Ovary (tissue), 9 donors: ENCODE measurements around the gene CRTC1. TPM values are rescaled to one million over a fixed set of nuclear protein-coding genes. Genes with fewer than 3 reads are reported as not detected.

Source experiments
- DNase-seq, 5 donors: peaks; one replicate each; pipeline ENCODE4 v3.0.0-alpha.2; 2019 to 2020
- H3K27ac ChIP-seq, 2 donors: fragments of 200-600 bp; one replicate each; pipeline versions ENCODE4 v1.5.1 to v1.8.0; 2019 to 2022
- H3K27me3 ChIP-seq: fragments of 200-600 bp; one replicate; pipeline ENCODE4 v1.8.0; 2022
- H3K36me3 ChIP-seq: fragments of 200-600 bp; sonication (generic); one replicate; pipeline ENCODE4 v1.5.1; 2019
- H3K4me1 ChIP-seq: one replicate; pipeline ENCODE4 v1.8.1; 2013; ENCODE audit warnings: mild to moderate bottlenecking, moderate library complexity; ENCODE audit not compliant: insufficient read depth
- H3K4me3 ChIP-seq: fragments of 200-600 bp; sonication (generic); one replicate; pipeline ENCODE4 v1.5.1; 2017
- H3K9me3 ChIP-seq, 2 donors: fragments of 200-600 bp in 1 of 2; sonication (generic) in 1 of 2; one replicate each; pipeline versions ENCODE4 v1.5.1 to v1.8.1; 2013 to 2019; ENCODE audit warnings: mild to moderate bottlenecking in 1 of 2, moderate library complexity in 1 of 2
- CTCF ChIP-seq, 3 donors: fragments of 450-650 bp in 2 of 3; fragments of 200-600 bp in 1 of 3; IDR thresholded peaks; one replicate each; pipeline versions ENCODE4 v1.5.1 to v1.8.0; 2016 to 2022; ENCODE audit warnings: antibody characterized with exemption in 3 of 3, mild to moderate bottlenecking in 1 of 3
- EP300 ChIP-seq: sonication (generic); formaldehyde crosslinking; IDR thresholded peaks from one replicate; pipeline ENCODE4 v1.6.1; 2017; ENCODE audit warnings: antibody characterized with exemption
- POLR2A ChIP-seq: fragments of 450-650 bp; IDR thresholded peaks from one replicate; pipeline ENCODE4 v1.6.1; 2017; ENCODE audit warnings: antibody characterized with exemption, mild to moderate bottlenecking, moderate library complexity
- WGBS, 3 donors: extraction: QIAGEN DNeasy Blood & Tissue Kit in 1 of 3; methylation state at CpG; one replicate each; pipeline versions ENCODE4 v1.1.5 to v1.1.7; 2013 to 2017; 5-methylcytosine and 5-hydroxymethylcytosine counted together
- intact Hi-C, 4 donors: fragments of 100-400 bp; cut with DNase I; formaldehyde crosslinking; loops; one replicate each; pipeline versions ENCODE4 v1.11.0 to v1.15.1; 2022 to 2023
- polyA plus RNA-seq, 2 donors: library from polyadenylated mRNA; stranded (reverse); fragments of 200-250 nt in 1 of 2; fragments of 350-450 nt in 1 of 2; fragmentation: Illumina TruSeq in 1 of 2; extraction: RNeasy Lipid Tissue Mini Kit (QIAGEN cat#74804) in 1 of 2; gene quantifications; one replicate each; pipeline ENCODE4 v1.2.3, GENCODE V29; 2013 to 2014
- total RNA-seq, 7 donors: library from RNA; depleted of rRNA in 2 of 7; stranded (reverse); fragments of >200 nt in 2 of 7; fragmentation: NEBNext Ultra II Directional in 3 of 7; extraction: Animal tissue kit (Norgen Biotek cat#: 25700) in 3 of 7; gene quantifications; one replicate each; pipeline versions ENCODE4 v1.1.0 to v1.2.4, GENCODE V29; 2016 to 2023
- donor health status: DM: no; HTN: no; CAD: no; lungs with moderate emphysema.
- donor health status: DM: no; HTN: no; CAD: no.
- donor health status: Bipolar disorder and iron deficiency.
- donor health status: DM: yes; HTN: yes; CAD: no.
- donor health status: DM: no; HTN: no; CAD: no.
- donor health status: DM: yes; HTN: yes; CAD: no.

Gene CRTC1
- total and polyA plus RNA-seq, 9 donors, result 2.3 to 19.5 (median 12.9) TPM

DNA sequence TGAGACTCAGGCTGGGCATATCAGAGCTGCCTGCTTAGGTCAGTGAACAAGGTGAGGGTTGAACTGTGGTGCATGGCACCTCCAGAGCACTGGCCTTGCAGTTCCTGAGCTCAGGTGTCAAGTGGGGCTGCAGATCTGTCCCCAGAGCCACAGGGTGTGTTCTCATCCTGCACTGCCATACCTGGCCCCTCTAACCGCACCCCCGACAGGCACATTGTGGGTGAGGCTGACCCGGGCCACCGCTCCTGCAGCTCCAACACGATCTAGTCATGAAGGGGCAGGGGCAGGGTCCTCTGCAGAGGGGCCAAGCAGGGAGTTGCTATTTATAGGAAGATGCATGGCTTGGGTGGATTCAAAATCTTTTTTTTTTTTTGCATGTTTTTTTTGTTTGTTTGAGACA lies 16.7 kb upstream of the CRTC1 start:
- 80 to 89% (median 83%) methylated on average over 5 of the region's 5 CpGs for whole genome bisulfite sequencing, 3 donors
- TF ChIP-seq CTCF (IDR thresholded peaks at IDR 0.05) (no peak), EP300 (no peak), POLR2A (no peak)
- H3K9me3 ChIP-seq, result no peaks in the 10 kb centered on the region
- no peaks in the 10 kb centered on the region for H3K27me3 ChIP-seq
- no peak overlapping the region for H3K27ac ChIP-seq
- intact Hi-C loops, result no loop called here
- no peaks in the 10 kb centered on the region for H3K36me3 ChIP-seq
- no peak overlapping the region for H3K4me3 ChIP-seq
- no peaks in the 10 kb centered on the region for H3K4me1 ChIP-seq
- no peak for DNase-seq

- DNase-seq, result no peak
- no peaks in the 10 kb centered on the region for H3K27me3 ChIP-seq
- no peaks in the 10 kb centered on the region for H3K9me3 ChIP-seq
- no peaks in the 10 kb centered on the region for H3K4me1 ChIP-seq
- H3K27ac ChIP-seq, result no peak overlapping the region
- TF ChIP-seq CTCF (IDR thresholded peaks at IDR 0.05), result no peak
- TF ChIP-seq POLR2A, result no peak
- TF ChIP-seq EP300, result no peak
- intact Hi-C loops, result no loop called here
- H3K4me3 ChIP-seq, result no peak overlapping the region
- 96 to 97% (median 97%) methylated on average over 55 of the region's 55 CpGs for WGBS, 3 donors
- H3K36me3 ChIP-seq, result no peaks in the 10 kb centered on the region
These were observed 15.8 kb upstream of the CRTC1 start for GRCh38 chr19:18667531-18668251.

DNA sequence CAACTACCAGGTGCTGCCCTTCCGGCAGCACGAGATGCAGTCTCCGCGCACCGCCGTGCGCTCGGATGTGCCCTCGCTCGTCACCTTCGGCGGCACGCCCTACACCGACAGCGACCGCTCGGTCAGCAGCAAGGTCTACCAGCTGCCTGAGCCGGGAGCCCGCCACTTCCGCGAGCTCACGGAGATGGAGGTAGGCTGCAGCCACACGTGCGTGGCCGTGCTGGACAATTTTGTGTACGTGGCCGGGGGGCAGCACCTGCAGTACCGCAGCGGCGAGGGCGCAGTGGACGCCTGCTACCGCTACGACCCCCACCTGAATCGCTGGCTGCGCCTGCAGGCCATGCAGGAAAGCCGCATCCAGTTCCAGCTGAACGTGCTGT lies 15.2 kb upstream of the CRTC1 start:
- no peak for TF ChIP-seq POLR2A
- TF ChIP-seq EP300, result no peak
- no peak for TF ChIP-seq CTCF (IDR thresholded peaks at IDR 0.05)
- WGBS, 3 donors, result 94 to 98% (median 95%) methylated on average over 35 to 38 of the region's 38 CpGs
- Histone ChIP-seq H3K27ac (no peak overlapping the region), H3K9me3 (no peaks in the 10 kb centered on the region), H3K36me3 (no peaks in the 10 kb centered on the region), H3K4me1 (no peaks in the 10 kb centered on the region), H3K4me3 (no peak overlapping the region), H3K27me3 (no peaks in the 10 kb centered on the region)
- intact Hi-C loops, result no loop called here
- DNase-seq, result no peak

GRCh38 chr19:18668744-18669523 lies 14.5 kb upstream of the CRTC1 start:
- Histone ChIP-seq H3K4me3 (no peak overlapping the region), H3K27ac (no peak overlapping the region), H3K4me1 (no peaks in the 10 kb centered on the region), H3K9me3 (no peaks in the 10 kb centered on the region), H3K27me3 (no peaks in the 10 kb centered on the region), H3K36me3 (no peaks in the 10 kb centered on the region)
- no peak for DNase-seq
- no peak for TF ChIP-seq EP300
- TF ChIP-seq POLR2A, result no peak
- no peak for TF ChIP-seq CTCF (IDR thresholded peaks at IDR 0.05)
- WGBS, 3 donors, result 95% methylated on average over 57 to 58 of the region's 58 CpGs
- intact Hi-C loops, result no loop called here
